Epithelial cell of esophagus (primary cell): ENCODE measurements around the gene TMA7B.

Experiments
- DNase-seq: peaks from one replicate; pipeline ENCODE4 v3.0.0; 2010; ENCODE audit warnings: low read depth
- H3K4me3 ChIP-seq: 2 replicates; pipeline ENCODE4 v1.5.1; 2011; ENCODE audit warnings: mild to moderate bottlenecking, low read length, control low read depth
- CTCF ChIP-seq: IDR thresholded peaks from 2 replicates; pipeline ENCODE4 v1.5.1; 2011; ENCODE audit warnings: low read depth, mild to moderate bottlenecking, low read length, control low read depth, inconsistent platforms; ENCODE audit not compliant: insufficient read depth; ENCODE audit errors: missing control alignments

Gene TMA7B

GRCh38 chr22:40008726-40009291 lies 48.6 kb downstream of the TMA7B start:
- no peak for TF ChIP-seq CTCF
- no peak for DNase-seq
- H3K4me3 ChIP-seq: no peak overlapping the region

- TF ChIP-seq CTCF: no peak
- no peak overlapping the region for H3K4me3 ChIP-seq
- no peak for DNase-seq
These were observed 49.1 kb downstream of the TMA7B start for GRCh38 chr22:40009292-40009774.

DNA sequence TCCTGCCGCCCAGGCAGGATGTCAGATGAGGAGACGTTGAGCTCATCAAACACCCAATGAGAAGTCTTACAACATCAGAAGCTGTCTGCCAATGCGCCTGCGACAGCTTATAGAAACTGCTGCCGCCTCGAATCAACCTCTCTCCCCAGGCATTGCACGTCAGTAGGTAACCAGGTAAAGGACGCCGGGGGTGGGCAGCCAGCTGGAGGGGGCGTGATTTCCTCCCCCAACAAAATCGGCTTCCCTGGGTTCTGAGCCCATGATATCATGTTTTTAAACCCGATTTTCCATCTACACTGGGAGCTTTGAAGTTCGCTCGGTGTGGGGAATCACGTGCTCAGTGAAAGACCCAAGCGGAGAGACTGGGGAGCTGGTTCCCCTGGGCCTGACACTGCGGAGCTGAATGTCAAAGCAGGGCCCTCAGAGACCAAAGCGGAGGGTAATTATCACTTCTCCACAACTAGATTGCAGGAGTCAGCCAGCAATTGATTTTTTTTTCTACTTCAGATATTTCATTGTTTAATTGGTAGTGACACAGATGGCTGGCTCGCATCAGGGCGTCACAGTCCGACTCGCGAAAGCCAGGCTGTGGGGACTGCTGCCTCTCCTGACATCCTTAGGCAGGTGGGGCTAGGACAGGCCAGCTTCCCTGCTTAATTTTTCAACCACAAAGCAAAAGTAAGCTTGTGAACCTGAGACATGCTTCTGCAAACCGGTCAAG lies 49.9 kb downstream of the TMA7B start:
- no peak for TF ChIP-seq CTCF
- no peak for DNase-seq
- no peak overlapping the region for H3K4me3 ChIP-seq

DNA sequence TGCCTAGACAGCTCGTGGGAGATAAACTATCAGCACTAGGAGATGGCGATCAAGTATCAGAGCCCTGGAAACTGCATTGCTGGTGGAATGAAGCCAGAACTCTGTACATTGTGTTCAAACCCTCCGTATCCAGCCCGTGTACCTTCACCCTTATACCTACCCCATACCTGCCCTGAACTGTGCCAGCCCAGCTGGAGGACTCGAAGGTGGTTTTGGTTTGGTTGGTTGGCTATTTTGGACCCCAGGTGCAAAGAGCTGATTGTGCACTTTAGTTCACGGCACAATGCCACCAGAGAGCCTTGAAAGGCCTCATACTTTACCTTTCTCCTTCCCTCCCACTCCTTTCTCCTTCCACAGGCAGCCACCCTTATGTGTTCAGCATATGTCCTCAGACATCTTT lies 50.5 kb downstream of the TMA7B start:
- no peak overlapping the region for H3K4me3 ChIP-seq
- DNase-seq: no peak
- TF ChIP-seq CTCF: no peak
